ENCODE measurements around the gene G3BP2.
"Not testable (repeated sequence)": the region's sequence is repeated elsewhere in the genome, so short reads cannot be mapped to it uniquely, and the experiment has no call there.

G3BP2 gene

DNA sequence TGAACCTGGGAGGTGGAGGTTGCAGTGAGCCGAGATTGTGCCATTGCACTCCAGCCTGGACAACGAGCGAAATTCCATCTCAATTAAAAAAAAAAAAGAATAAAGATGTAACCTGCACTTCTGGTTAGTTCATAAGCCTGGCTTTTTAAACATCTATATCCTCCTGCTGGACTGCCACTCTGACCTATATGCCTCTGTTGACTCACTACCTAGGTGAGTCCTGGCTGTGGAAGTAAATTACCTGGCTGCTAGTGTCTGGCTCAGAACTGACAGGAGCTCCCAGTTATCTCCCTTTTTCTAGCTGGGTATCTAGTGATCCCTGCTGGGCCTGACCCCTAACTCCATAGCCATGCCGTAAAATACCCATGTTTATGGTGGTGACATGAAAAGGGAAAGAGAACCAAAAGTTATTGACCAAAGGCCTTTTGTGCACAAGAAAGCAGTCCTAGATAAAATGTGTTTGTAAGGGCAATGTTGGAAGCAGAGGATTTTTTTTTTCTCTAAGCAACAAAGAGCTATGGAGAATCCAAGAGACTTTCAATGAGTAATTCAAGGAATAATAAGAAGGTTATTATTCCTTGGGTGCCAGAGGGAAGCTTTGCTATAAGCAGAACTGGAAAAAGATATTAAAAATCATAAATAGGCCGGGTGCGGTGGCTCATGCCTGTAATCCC is 10.4 kb upstream of the G3BP2 start:
- no peak for DNase-seq

DNA sequence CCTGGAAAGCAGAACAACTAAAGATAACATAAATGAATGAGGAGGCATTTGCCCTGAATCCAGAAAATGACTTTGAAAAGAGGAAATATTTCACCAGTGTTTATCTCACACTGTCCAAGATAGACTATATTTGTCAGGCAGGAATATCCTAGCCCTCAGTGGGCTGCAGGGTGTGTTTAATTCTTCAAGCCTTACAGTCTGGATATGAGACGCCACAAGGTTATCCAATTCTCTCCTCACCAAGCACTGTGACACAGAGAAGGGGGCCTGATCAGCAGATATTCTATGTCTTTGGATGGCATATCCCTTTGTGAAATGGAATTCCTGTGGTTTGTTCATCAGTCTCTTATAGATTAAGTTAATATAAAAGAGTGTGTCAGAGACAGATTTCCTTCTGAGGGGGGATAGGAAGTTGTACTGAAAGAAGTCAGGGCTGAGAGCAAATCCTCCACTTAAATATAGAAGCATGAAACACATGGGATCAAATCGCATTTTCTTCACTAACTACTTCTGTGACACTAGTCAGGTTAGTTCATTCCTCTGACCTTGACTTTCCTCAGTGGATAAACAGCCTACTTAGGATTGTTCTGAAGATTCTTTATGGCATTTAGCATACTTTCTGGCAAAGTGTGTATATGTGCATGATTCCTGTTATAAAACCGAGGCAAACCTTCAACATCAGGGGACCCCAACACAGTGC is 6.8 kb upstream of the G3BP2 start:
- no peak for DNase-seq

DNA sequence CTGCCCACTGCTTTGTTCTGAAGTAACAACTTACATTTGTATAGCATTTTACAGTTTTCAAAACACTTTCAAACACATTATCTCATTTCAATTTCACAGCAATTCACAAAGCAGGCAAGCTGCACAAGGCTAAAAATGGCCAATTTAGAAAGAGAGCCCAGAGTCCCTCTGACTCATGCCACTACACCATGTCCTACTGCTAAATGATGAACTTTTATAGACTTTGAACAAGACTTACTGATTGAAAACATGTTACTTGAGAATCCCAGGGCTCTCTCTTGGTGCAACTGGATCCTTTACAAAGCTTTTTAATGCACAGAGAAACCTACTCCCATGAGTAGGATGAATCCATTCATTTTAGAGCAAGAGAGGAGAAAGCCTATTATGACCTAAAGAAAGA is 5.8 kb upstream of the G3BP2 start:
- no peak for DNase-seq

DNA sequence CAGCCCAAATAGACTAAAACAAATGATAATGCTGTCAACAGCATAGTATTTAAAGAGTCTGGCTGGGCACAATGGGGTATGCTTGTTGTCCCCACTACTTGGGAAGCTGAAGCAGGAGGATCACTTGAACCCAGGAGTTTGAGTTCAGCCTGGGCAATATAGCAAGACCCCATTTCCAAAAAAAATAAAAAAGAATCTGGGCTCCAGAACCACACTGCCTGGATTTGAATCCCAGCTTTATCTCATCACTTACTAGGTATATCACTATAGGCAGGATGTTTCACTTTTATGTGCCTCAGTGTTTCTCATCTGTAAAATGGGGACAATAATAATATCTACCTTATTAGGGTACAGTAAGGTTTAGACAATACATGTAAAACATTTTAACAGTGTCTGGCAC is 5.3 kb upstream of the G3BP2 start:
- DNase-seq: no peak

DNA sequence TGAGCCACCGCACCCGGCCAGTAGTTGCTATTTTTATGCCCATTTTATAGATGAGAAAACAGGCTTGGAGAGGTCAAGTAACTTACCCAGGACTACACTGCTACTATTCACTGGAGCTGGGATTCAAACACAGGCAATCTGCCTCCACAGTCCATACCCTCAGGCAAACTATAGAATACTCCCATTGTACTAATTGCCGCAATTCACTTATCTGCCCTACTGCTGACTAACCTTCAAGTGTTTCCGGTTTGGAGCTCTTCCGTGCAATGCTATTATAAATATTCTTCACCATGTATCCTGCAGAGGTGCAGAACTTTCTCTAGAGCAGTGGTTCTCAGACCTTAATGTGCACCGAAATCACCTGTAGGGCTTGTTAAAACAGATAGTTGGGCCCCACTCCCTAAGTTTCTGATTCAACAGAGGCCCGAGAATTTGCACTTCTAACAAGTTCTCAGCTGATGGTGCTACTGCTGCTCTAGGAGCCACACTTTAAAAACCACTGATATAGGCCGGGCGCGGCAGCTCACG is 1.9 kb upstream of the G3BP2 start:
- DNase-seq: no peak

DNA sequence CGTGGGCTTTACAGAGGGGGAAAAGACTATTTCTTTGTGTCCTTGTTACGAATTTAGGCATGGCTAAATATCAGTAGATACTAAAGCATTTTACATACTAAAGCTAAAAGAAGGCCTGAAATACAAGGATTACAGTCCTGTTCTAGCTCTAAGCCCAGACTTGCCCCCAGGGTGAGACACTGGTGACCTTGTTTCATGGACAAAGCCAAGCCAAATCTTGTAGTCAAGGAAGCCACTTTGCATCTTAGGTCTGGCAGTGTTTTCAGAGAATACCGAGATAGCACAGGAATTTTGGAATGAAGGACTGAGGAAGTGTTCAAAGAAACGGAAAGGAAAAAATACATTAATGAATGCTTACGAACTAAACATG is 733 bp upstream of the G3BP2 start:
- no peak for DNase-seq

DNA sequence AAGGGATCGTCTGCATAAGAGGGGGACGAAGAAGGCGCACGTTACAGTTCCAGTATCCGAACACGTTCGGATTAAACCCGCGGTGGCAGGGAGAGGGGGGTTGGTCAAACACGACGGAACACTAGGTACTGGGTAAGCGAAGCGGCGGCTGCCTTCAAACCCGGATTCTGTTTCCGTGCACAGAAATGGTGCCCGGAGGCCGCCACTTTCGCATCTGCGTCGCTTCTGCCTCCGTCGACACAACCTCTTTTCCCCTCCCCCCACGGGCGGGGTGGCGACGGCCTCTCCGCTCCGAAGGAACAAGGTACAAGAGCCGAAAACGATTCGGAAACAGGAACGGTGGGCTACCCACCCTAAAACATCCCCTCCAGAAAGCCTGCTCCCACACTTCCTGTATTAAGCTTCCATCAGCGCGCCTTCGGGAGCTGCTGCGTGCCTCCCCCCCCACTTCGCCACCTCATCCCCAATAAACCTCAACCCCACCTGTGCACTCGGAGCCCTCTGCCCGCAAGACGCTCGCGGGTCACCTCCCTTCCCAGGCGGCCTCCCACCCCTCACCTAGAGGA is 667 bp downstream of the G3BP2 start:
- peak; percentile 54 to 89 (median 71) for DNase-seq

DNA sequence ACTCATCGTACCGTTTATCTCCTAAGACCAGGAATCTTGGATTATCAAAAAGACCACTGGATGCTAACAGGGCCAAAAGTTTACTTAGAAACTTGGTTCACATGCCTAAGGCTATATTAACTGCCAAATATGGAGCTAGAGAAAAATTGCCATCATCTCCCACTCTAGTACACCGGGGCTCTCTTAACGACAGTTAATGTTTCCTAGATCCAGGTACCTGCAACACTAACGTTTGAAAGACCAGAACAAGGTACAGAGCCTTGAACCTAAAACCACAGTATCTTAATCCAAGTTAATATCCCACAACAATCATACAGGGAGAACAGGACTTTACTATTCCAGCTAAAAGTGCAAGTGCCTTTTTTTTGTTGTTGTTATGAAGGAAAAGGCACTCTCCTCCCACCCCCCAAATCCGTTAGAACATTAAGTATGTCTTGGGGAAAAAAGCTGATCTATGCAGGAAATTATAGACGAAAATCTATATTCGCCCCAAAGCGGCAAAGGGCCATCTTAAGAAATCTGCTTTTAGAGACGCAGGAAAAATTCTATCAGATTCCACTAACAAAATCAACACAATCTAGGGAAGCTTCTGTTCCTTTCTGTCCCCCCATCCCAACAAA is 1.3 kb downstream of the G3BP2 start:
- DNase-seq: no peak

DNA sequence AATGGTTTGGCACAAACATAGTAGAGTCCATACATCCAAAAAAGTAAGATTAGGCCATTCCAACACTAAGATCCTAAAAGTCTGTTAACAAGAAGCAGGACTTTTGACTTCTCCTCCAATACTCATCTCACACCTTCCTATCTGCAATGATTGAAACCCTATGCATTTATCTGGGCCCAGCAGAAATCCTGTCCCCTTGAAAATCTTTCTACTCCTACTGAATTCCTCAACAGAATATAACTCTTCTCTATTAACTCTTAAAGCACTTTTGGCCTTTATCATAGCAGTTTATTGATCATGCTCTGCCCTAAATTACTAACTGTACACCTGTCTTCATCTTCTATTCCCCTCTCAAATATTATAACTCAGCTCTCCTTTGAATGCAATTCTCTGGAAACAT is 4.6 kb downstream of the G3BP2 start:
- no peak for DNase-seq

DNA sequence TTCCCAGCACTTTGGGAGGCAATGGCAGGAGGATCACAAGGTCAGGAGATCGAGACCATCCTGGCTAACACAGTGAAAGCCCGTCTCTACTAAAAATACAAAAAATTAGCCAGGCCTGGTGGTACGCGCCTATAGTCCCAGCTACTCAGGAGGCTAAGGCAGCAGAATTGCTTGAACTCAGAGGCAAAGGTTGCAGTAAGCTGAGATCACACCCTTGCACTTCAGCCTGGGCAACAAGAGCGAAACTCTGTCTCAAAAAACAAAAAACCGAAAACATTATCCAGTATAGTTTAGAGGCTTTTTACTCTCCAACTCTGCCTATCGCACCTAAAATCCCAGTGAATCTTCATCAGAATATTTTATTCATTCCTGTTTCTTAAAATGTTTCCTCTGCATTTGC is 5.6 kb downstream of the G3BP2 start:
- not testable (repeated sequence) for DNase-seq

DNA sequence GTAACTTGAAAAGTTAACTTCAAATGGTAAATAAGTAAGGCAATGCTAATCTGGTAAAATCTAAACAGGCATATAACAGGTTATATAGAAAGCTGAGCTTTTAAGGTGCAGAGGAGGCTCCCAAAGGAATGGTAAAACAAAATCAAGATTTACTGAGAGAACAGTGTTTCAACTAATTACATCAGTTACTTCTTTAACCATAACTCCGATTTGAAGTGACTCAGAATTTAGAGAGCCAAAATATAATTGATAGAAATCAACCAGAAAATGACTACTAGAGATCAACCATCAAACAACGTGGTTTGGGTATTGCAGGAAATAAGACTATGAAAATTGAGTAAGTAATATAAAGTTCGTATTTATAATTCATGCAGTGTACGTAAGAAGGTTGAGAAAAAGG is 6.9 kb downstream of the G3BP2 start:
- peak in 1 of 5 experiments; percentile 51 for DNase-seq

DNA sequence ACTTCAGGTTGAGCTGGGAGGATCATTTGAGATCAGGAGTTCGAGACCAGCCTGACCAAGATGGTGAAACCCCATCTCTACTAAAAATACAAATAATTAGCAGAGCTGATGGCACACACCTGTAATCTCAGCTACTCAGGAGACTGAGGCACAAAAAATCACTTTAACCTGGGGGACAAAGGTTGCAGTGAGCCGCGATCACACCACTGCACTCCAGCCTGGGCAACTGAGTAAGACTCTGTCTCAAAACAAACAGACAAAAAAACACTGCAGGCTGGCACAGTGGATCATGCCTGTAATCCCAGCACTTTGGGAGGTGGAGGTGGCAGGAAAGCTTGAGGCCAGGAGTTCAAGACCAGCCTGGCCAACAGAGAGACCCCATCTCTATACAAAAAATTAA is 8.6 kb downstream of the G3BP2 start:
- not testable (repeated sequence) for DNase-seq

DNA sequence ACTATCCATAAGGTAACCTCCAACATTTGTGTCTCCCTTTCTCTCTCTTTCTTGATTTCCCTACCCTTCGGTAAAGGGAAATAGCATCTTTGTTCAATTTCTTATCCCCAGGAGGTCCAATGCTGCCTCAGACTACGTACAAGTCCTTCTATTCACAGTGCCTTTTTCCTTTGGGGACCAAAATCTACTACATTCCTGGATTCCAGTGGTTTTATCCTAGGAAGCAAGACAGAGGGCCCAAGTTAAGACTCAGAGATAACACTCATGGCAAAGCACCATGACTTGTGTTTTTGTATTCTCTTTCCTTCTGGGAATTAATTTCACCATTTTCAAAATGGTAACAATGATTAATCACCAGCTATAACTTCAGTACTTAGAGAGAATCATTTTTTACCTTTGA is 10.6 kb downstream of the G3BP2 start:
- no peak for DNase-seq

DNA sequence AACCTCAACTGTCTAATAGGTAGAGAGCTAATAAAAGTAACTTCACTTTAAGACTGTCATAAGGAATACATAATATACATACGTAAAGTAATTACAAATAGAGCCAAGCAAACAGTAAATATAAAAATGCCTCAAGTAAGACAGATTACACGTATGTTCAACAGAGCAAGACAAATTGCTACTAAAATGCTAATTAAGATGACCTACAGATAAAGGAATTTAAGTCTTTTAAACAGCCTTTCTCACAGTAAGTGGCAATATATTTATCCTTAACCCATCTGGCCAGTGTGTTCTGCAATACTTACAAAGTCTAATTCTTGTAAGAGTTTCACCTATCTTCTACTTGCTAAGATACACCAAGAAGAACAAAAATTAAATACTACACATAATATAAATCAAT is 12.7 kb downstream of the G3BP2 start:
- DNase-seq: no peak

DNA sequence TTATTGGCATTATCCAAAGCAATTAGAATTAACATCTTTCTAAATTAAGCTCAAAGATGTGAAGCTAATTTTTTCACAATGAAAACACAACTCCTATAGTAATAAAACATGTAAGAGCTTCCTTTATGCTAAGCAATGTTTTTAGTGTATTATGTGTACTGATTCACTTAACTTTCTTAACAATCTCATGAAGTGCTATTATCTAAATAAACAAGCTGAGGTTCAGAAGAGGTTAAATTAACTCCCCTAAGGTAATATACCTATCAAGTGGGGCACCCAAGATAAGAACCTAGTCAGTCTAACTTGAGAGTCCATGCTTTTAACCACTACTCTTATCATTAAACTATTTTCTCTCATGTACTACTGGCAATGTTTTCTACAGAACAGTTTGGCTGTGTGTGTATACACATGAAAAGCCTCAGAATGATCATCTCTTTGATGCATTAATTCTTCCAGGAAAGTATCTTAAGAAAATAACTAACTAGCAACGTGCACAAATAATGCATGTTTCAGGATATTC is 13.6 kb downstream of the G3BP2 start:
- DNase-seq: no peak

DNA sequence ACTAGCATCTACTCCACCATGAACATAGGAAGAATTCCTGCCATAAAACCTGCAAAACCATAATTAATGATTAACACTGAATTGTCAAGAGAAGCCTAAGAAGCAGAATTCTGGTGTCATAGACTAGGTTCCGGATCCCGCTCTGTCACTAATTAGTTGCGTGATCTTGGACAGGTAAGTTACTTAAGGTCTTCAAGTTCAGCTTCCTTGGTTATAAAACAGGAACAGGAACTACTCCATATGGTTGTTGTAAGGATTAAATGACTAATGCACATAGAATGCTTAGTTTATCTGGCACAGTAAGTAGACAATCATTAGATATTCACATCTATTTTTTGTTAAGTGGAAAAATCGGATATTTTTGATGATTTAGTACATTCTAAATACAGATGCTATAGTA is 14.3 kb downstream of the G3BP2 start:
- DNase-seq: no peak

DNA sequence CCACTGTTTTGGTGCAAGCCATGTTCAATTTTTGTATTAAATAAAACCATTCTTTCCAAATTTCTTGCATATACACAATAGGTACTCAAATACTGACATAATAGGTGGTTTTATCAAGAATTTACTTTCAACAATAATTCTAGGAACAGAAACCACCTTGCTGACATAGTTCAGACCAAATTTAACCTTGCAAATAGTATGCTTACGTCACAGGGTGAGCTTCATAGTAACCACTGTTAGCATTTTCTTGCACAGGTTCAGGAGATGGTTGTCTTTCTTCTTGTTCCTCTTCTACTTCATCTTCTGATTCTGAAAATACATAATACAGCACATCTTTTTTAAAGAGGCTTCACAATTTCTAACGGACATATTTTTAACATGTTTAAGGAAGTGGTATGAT is 17.6 kb downstream of the G3BP2 start:
- peak in 2 of 5 experiments; percentile 52 to 87 for DNase-seq

DNA sequence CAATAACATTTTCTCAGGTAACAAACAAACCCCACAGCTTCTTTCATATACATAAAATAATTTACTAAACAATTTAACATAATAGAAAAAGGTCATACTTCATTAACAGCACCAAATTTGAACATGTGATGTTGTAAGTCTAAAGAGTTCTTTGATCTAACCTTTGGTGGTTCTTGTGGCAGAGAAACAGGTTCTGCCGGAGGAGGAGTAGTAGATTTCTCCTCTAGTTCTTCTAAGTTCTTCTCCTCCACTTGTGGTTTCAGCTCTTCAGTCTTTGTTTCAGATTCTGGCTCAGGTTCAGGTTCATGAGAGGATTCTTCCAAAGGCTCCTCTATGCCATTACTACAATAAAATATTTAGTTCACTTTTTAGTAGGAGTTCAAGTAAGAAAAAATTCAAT is 18.3 kb downstream of the G3BP2 start:
- peak in 1 of 5 experiments; percentile 50 for DNase-seq

DNA sequence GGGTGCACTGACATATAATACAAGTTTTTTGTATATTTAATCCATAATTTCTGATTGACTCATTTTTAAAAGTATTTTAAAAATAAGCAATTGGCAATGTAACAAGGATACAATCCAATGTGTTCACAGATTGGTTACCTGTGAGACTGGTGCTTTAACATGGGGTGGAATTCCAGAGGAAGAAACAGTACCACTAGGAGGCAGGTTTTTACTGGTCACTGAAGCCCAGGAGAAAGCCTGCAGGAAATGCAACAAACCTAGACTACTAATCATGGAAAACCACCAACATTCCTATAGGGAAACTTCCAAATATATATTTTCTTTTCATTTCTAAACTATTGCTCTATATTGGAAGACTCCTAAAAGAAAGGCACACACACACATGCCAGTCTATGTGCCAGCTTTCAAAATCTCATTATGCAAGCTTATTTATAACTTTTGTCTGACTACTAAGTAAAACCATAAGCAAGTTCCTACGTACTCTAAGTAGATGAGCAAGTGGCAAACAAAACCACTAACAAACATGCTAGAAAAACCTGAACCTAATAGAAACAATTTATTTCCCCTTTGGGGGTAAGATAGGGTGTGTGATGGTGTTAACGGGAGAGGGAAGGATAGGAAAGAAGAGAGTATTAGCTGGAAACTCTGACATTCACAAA is 19.2 kb downstream of the G3BP2 start:
- DNase-seq: peak in 1 of 5 experiments; percentile 38

DNA sequence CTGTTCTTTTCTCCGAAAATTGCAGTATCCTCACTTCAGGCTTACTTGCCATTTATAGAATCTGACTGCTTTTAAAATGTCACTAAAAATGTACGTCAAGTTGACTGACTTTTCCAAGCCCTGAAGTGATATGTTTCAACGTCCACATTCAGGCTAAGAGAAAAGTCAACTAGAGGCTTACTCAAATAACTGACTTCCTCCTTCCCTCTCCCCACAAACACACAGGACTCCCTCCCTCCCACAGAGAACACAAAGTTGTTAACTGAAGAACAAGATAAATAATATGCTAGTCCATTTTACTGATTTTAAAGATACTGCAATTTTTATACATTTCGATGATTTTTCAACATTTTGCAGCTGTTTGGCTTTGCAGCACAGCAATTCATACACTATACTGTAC is 29.1 kb downstream of the G3BP2 start:
- DNase-seq: no peak

DNA sequence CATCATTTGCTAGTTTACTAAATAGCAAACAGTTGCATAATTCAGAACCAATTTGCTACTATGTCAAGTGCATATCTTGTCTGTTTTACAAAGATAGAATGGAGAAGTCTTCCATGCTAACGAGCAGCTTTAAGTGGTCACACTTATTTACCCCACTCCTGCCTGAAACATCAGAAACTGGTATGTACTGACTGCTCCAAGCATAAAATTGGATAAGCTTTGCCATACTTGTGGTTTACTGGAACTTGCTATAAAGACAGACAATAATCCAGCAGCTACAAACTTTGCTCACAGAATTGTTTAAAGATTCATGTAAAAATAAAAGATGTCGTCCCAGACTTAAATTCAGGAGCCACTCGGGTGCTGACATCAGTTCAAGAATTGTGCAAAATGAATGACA is 29.6 kb downstream of the G3BP2 start:
- DNase-seq: no peak

DNA sequence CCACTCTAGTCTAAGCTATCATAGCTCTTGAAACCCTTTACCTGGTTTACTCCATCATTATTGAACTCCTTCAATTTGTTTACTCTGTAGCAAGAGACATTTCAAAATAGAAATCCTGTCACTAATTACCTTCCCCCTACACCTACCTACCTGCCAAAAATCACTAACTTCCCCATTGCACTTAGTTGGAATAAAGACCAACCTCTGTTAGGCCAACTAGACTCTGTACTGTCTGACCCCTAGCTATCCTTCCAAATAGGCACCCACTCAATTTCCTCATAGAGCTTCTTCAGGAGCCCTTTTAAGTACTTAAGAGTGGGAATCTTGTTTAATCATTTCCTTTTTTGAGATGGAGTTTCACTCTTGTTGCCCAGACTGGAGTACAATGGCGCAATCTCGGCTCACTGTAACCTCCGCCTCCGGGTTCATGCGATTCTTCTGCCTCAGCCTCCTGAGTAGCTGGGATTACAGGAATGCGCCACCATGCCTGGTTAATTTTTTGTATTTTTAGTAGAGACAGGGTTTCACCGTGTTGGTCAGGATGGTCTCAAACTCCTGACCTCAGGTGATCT is 34.0 kb downstream of the G3BP2 start:
- no peak for DNase-seq

DNA sequence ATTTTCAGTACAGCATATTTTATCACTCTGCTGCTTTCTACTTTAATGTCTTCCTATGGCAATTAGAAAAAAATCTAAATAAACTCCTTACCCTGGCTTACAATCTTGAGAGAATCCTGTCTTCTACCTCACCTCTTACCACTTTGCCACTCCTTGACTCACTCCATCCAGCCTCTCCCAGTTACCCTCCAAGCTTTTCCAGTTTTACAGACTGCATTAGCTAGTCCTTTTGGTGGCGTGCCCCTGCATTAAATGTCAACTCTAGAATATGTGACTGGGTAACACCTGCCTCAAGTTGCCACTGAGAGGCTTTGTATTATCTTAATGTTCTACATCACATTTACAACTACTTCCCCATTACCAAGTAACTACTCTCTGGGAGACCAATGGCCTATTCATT is 35.4 kb downstream of the G3BP2 start:
- no peak for DNase-seq

All from T-helper 2 cell (primary cell).